ENCODE results near the gene SP100. TPM values are rescaled to one million over a fixed set of nuclear protein-coding genes. Genes with fewer than 3 reads are reported as not detected.

The SP100 gene
- total and polyA plus RNA-seq, 2 of the 8 experiments (the other 6 are each of a cell fraction or from before 2014, with no cell fraction given), result 0.06 to 1.1 TPM

DNA sequence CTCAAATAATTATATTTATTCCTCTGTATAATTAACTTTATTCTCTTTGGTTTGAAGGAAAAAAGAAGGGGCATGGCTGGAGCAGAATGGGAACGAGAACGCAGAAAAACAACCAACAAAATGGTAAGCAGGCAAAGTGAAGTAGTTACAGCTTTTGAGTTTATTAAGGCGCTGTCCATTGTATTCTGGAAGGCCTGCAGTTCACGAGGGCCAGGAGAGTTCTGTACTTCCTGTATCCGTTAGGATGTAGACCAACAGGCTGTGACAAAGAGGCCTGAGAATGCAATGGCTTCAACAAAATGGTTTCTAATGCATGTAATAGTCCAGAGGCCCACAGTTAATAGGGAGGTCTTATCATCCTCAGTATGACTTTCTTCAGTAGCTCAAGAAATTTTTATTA is 32.5 kb upstream of the SP100 start (continued):
- no peak for TF ChIP-seq EP300 (IDR thresholded peaks at IDR 0.05; ENCODE audit: borderline replicate concordance in 1 of 2, low read depth in 2 of 2, low read length in 2 of 2)
